B cell (primary cell): Measurements from ENCODE around the gene IL7R. TPM values are rescaled to one million over a fixed set of nuclear protein-coding genes. Genes with fewer than 3 reads are reported as not detected.

Experiments used
- ATAC-seq: fragments of 200-7000 bp; cut with Tn5 transposase; one replicate; pipeline ENCODE4 v1.10.0; 2021; ENCODE audit warnings: low read depth, mild to moderate bottlenecking, moderate number of reproducible peaks, moderate library complexity
- CTCF ChIA-PET: fragments of 350-600 bp; sonication (Branson Sonifier 250); formaldehyde crosslinking; loops from one replicate; lab custom pipeline; 2021; ENCODE audit warnings: antibody characterized with exemption, inconsistent platforms; lab: Charles Lee
- POLR2A ChIA-PET: fragments of 350-600 bp; sonication (Branson Sonifier 250); formaldehyde crosslinking; loops from one replicate; lab custom pipeline; 2021; ENCODE audit warnings: antibody characterized with exemption; lab: Charles Lee
- DNase-seq: peaks from one replicate; pipeline ENCODE4 v3.0.0; 2013
- H2AFZ ChIP-seq: 2 replicates; pipeline ENCODE4 v1.6.1; 2012; ENCODE audit warnings: mild to moderate bottlenecking, low read depth, low read length; ENCODE audit not compliant: insufficient read depth, poor library complexity, severe bottlenecking
- H3K27ac ChIP-seq, 2 donors: 1 replicate in 1 of 2; 2 replicates in 1 of 2; pipeline ENCODE4 v1.5.1; 2012 to 2013; ENCODE audit warnings: low read length in 2 of 2, mild to moderate bottlenecking in 2 of 2, moderate library complexity in 1 of 2
- H3K27me3 ChIP-seq, 4 experiments: fragments of 200-600 bp in 1 of 4; sonication (generic) in 1 of 4; replicated peaks in 1 of 4; 1 replicate in 2 of 4; 2 replicates in 2 of 4; pipeline versions ENCODE4 v1.6.1 to v1.7.0; 2013 to 2016; ENCODE audit warnings: low read length in 3 of 4, mild to moderate bottlenecking in 2 of 4, mixed read lengths in 1 of 4, moderate library complexity in 1 of 4; ENCODE audit not compliant: insufficient read depth in 4 of 4, control insufficient read depth in 3 of 4; ENCODE audit errors: control extremely low read depth in 1 of 4
- H3K36me3 ChIP-seq, 2 experiments: replicated peaks in 1 of 2; 1 replicate in 1 of 2; 2 replicates in 1 of 2; pipeline versions ENCODE4 v1.6.1 to v1.7.1; 2013; ENCODE audit warnings: low read length in 1 of 2; ENCODE audit not compliant: insufficient read depth in 2 of 2, control insufficient read depth in 1 of 2; ENCODE audit errors: control extremely low read depth in 1 of 2, extremely low read depth in 1 of 2
- H3K4me1 ChIP-seq, 2 donors: fragments of 200-600 bp in 1 of 2; sonication (generic) in 1 of 2; 1 replicate in 1 of 2; 2 replicates in 1 of 2; pipeline versions ENCODE4 v1.5.1 to v1.6.1; 2013 to 2017; ENCODE audit warnings: low read length in 2 of 2; ENCODE audit not compliant: control insufficient read depth in 2 of 2, insufficient read depth in 2 of 2
- H3K4me2 ChIP-seq: replicated peaks from 2 replicates; pipeline ENCODE3; 2012; ENCODE audit warnings: mild to moderate bottlenecking, low read depth, low read length; ENCODE audit not compliant: poor library complexity, severe bottlenecking
- H3K4me3 ChIP-seq, 5 experiments: fragments of 200-600 bp in 1 of 5; sonication (generic) in 1 of 5; 1 replicate in 3 of 5; 2 replicates in 2 of 5; pipeline versions ENCODE4 v1.5.1 to v1.7.0; 2011 to 2016; ENCODE audit warnings: low read length in 4 of 5, mild to moderate bottlenecking in 4 of 5, low read depth in 2 of 5, control low read depth in 1 of 5, moderate library complexity in 1 of 5; ENCODE audit not compliant: insufficient read depth in 1 of 5; ENCODE audit errors: control extremely low read depth in 1 of 5, extremely low read depth in 1 of 5
- H3K79me2 ChIP-seq: fragments of 200-600 bp; sonication (generic); one replicate; pipeline ENCODE4 v1.6.0; 2016; ENCODE audit warnings: low read length; ENCODE audit not compliant: control insufficient read depth, insufficient read depth
- H3K9ac ChIP-seq: fragments of 200-600 bp; sonication (generic); 2 replicates; pipeline ENCODE4 v1.6.1; 2017; ENCODE audit warnings: mild to moderate bottlenecking, low read length, moderate library complexity
- H3K9me3 ChIP-seq, 3 donors: one replicate each; pipeline versions ENCODE4 v1.6.1 to v1.7.1; 2013; ENCODE audit warnings: low read length in 2 of 3; ENCODE audit not compliant: control insufficient read depth in 2 of 3, insufficient read depth in 1 of 3; ENCODE audit errors: control extremely low read depth in 1 of 3
- H4K20me1 ChIP-seq: 2 replicates; pipeline ENCODE4 v1.6.0; 2012; ENCODE audit warnings: mild to moderate bottlenecking, low read length; ENCODE audit not compliant: insufficient read depth, control insufficient read depth, poor library complexity, severe bottlenecking
- H3K27ac Mint-ChIP-seq: one replicate; pipeline ENCODE4 v1.8.0; 2021; ENCODE audit warnings: mixed read lengths
- H3K27me3 Mint-ChIP-seq: one replicate; pipeline ENCODE4 v1.8.0; 2021; ENCODE audit warnings: mixed read lengths
- H3K4me1 Mint-ChIP-seq: one replicate; pipeline ENCODE4 v1.8.0; 2021; ENCODE audit warnings: mixed read lengths
- H3K4me3 Mint-ChIP-seq: one replicate; pipeline ENCODE4 v1.8.0; 2021; ENCODE audit warnings: mixed read lengths
- H3K9me3 Mint-ChIP-seq: one replicate; pipeline ENCODE4 v1.8.0; 2022; ENCODE audit warnings: mixed read lengths; ENCODE audit not compliant: insufficient read depth
- EZH2 ChIP-seq: IDR thresholded peaks from 2 replicates; pipeline ENCODE4 v1.6.1; 2012; ENCODE audit warnings: borderline replicate concordance, low read depth, mild to moderate bottlenecking, moderate library complexity, low read length; ENCODE audit not compliant: insufficient read depth, poor library complexity, severe bottlenecking
- WGBS: methylation state at CpG from one replicate; pipeline ENCODE4 v1.1.5; 2013; ENCODE audit warnings: missing lambda C conversion rate; ENCODE audit not compliant: insufficient coverage; 5-methylcytosine and 5-hydroxymethylcytosine counted together
- intact Hi-C: fragments of 100-400 bp; cut with micrococcal nuclease; formaldehyde crosslinking; loops from one replicate; pipeline ENCODE4 v1.10.0; 2022
- polyA plus RNA-seq: library from polyadenylated mRNA; depleted of rRNA; stranded (reverse); fragments of >200 nt; gene quantifications from 2 replicates; pipeline ENCODE4 v1.2.3, GENCODE V29; 2012
- total RNA-seq, 2 donors: library from RNA; stranded (reverse); fragments of 120-200 nt in 1 of 2; gene quantifications; 1 replicate in 1 of 2; 2 replicates in 1 of 2; pipeline versions ENCODE4 v1.2.3 to v1.2.4, GENCODE V29; 2013 to 2022
- TF ChIP-seq, protein P1 (sequence below): fragments of 200-600 bp; IDR thresholded peaks from one replicate; pipeline ENCODE4 v1.8.0; 2022; ENCODE audit warnings: antibody characterized with exemption, mild to moderate bottlenecking

Gene IL7R
- total and polyA plus RNA-seq, 2 donors (not counting 1 experiment from before 2014, with no cell fraction given) = 2.4 TPM

DNA sequence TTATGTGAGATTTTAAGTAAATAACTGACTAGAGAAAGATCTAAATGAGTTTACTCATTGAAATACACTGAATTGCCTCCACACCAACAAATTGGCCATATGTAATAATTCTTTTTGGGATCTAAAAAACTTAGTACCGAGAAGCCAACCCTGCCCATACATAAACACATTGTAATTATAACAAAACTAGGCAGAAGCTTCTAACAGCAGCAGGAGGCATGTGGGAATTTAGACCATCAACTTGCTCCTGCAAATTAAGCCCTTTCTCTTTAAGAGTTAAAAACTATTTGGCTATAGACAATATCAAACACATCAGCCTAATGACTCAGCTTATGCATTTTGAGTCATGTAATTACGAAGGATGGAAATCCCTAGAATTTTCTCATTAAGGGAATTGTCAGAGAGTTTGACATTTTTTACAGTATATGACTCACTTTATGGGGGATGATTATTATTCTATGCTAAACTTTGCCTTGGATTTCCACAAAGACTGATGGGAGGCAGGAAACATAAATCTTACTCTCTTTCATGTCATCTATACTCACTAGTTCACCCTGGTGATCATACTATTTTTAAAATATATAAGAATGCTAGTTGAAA lies 1.0 kb downstream of the IL7R start:
- no CpG with 5 or more reads among the region's 2 CpGs for WGBS

DNA sequence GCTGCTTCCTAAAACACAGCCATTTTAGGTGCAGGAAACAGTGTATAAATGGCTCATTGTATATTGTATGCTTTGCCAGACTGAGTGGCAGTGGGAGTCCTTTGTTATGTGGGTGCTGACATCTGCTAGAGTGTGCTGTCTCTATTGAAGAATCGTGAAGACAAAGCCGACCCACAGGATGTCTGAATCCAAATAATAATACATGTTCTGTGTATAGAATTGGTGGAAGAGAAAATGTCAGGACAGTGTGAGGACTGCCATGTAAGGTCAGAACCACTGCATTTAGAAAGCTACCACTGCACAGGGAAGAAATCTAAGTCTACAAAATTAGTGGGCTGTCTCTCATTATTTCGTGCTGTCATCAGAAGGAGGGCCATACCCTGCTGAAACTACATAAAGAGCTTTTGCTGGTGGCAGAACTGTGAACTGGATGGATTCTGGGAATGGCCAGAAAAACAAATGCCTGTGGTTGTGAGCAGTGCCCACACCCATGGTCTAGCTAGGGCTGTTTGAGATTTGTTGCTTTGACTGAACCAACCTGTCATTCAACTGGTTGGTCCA lies 2.5 kb downstream of the IL7R start:
- peaks cover 16% of the 10 kb centered on the region for H3K4me1 Mint-ChIP-seq
- intact Hi-C loops = no loop called here
- Histone ChIP-seq H3K9ac (no peak overlapping the region), H3K4me3 (no peak overlapping the region), H3K27ac (no peak overlapping the region), H4K20me1 (no peaks in the 10 kb centered on the region), H3K4me1 (peaks cover 2 to 12% of the 10 kb centered on the region in 2 donors), H2AFZ (no peak overlapping the region), H3K79me2 (no peaks in the 10 kb centered on the region), H3K9me3 (no peaks in the 10 kb centered on the region), H3K27me3 (no peaks in the 10 kb centered on the region), H3K36me3 (peaks cover 0 to 1% of the 10 kb centered on the region in 2 experiments), H3K4me2 (no peak overlapping the region)
- TF ChIP-seq EZH2 = no peak
- TF ChIP-seq, protein P1, sequence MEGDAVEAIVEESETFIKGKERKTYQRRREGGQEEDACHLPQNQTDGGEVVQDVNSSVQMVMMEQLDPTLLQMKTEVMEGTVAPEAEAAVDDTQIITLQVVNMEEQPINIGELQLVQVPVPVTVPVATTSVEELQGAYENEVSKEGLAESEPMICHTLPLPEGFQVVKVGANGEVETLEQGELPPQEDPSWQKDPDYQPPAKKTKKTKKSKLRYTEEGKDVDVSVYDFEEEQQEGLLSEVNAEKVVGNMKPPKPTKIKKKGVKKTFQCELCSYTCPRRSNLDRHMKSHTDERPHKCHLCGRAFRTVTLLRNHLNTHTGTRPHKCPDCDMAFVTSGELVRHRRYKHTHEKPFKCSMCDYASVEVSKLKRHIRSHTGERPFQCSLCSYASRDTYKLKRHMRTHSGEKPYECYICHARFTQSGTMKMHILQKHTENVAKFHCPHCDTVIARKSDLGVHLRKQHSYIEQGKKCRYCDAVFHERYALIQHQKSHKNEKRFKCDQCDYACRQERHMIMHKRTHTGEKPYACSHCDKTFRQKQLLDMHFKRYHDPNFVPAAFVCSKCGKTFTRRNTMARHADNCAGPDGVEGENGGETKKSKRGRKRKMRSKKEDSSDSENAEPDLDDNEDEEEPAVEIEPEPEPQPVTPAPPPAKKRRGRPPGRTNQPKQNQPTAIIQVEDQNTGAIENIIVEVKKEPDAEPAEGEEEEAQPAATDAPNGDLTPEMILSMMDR = no peak
- no peaks in the 10 kb centered on the region for H3K9me3 Mint-ChIP-seq
- H3K27ac Mint-ChIP-seq = no peak overlapping the region
- H3K4me3 Mint-ChIP-seq = no peak overlapping the region
- CTCF ChIA-PET = no interaction called here
- whole genome bisulfite sequencing = 50% methylated on average over 1 of the region's 3 CpGs
- POLR2A ChIA-PET = no interaction called here
- H3K27me3 Mint-ChIP-seq = peaks cover 3% of the 10 kb centered on the region
- DNase-seq (no peak), ATAC-seq (no peak)

More for the DNA sequence above, 1.0 kb downstream of the IL7R start:
- Histone ChIP-seq H3K36me3 (peaks cover 0 to 1% of the 10 kb centered on the region in 2 experiments), H3K4me3 (peak overlapping the region in 1 of 5 experiments; percentile 47), H2AFZ (no peak overlapping the region), H3K4me2 (no peak overlapping the region), H4K20me1 (no peaks in the 10 kb centered on the region), H3K27me3 (no peaks in the 10 kb centered on the region), H3K9ac (no peak overlapping the region), H3K9me3 (no peaks in the 10 kb centered on the region), H3K4me1 (peaks cover 9 to 26% of the 10 kb centered on the region in 2 donors), H3K79me2 (no peaks in the 10 kb centered on the region), H3K27ac (no peak overlapping the region)
- POLR2A ChIA-PET = no interaction called here
- no peak for ATAC-seq
- Mint-ChIP-seq H3K27me3 (peaks cover 3% of the 10 kb centered on the region), H3K4me3 (no peak overlapping the region), H3K27ac (no peak overlapping the region), H3K9me3 (no peaks in the 10 kb centered on the region), H3K4me1 (peaks cover 22% of the 10 kb centered on the region)
- DNase-seq = no peak
- CTCF ChIA-PET = no interaction called here
- intact Hi-C loops = no loop called here
- TF ChIP-seq, protein P1 = no peak
- no peak for TF ChIP-seq EZH2
